GM12878 (cell line): ENCODE data around the gene KLKB1. TPM values are rescaled to one million over a fixed set of nuclear protein-coding genes. Genes with fewer than 3 reads are reported as not detected.
"Not testable (repeated sequence)": the region's sequence is repeated elsewhere in the genome, so short reads cannot be mapped to it uniquely, and the experiment has no call there.

ENCODE experiments used
- ATAC-seq: fragments of 200-7000 bp; cut with Tn5 transposase; 3 replicates; pipeline ENCODE4 v1.9.1; 2020; ENCODE audit warnings: mild to moderate bottlenecking, moderate library complexity
- BruUV-seq: library from RNA; stranded (reverse); fragments of 400-500 nt; replicated peaks from 2 replicates; lab custom pipeline; 2021; lab: Mats Ljungman, UMichigan
- CTCF ChIA-PET: fragments of 300-600 bp; sonication (Branson Sonifier 250); formaldehyde crosslinking; extraction: SDS; loops from one replicate; lab custom pipeline; 2021; ENCODE audit warnings: inconsistent platforms; lab: Yijun Ruan, JAX
- POLR2A ChIA-PET: fragments of 350-600 bp; formaldehyde crosslinking; extraction: SDS; loops from one replicate; lab custom pipeline; 2021; ENCODE audit warnings: inconsistent platforms; lab: Charles Lee
- RAD21 ChIA-PET: fragments of 300-600 bp; sonication (Branson Sonifier 250); formaldehyde crosslinking; loops from one replicate; lab custom pipeline; 2023; ENCODE audit warnings: antibody characterized with exemption; ENCODE audit not compliant: unreplicated experiment; lab: Charles Lee
- SMC1A ChIA-PET: fragments of 300-600 bp; sonication (Branson Sonifier 250); formaldehyde crosslinking; loops from one replicate; lab custom pipeline; 2023; ENCODE audit not compliant: unreplicated experiment, uncharacterized antibody; lab: Charles Lee
- DNase-seq: peaks from one replicate; pipeline ENCODE4 v3.0.0-alpha.2; 2011; ENCODE audit warnings: low read depth, low spot score
- FAIRE-seq: peaks from 3 replicates; lab custom pipeline; 2011; peaks lifted over from hg19 to GRCh38; lab: Jason Lieb, UNC
- H2AFZ ChIP-seq: 2 replicates; pipeline ENCODE4 v1.6.0; 2011; ENCODE audit warnings: low read depth, low read length, control low read depth; ENCODE audit not compliant: control insufficient read depth
- H3K27ac ChIP-seq: 2 replicates; pipeline ENCODE4 v1.5.1; 2011; ENCODE audit warnings: control low read depth; ENCODE audit not compliant: control insufficient read depth, insufficient read depth
- H3K27me3 ChIP-seq, 2 experiments: replicated peaks in 1 of 2; 2 replicates each; pipeline versions ENCODE4 v1.6.0 to v1.6.1; 2011; ENCODE audit warnings: low read length in 1 of 2; ENCODE audit not compliant: control insufficient read depth in 2 of 2, insufficient read depth in 2 of 2
- H3K36me3 ChIP-seq, 2 experiments: 2 replicates each; pipeline ENCODE4 v1.5.1; 2011; ENCODE audit warnings: low read length in 1 of 2; ENCODE audit not compliant: control insufficient read depth in 2 of 2, insufficient read depth in 2 of 2
- H3K4me1 ChIP-seq: 2 replicates; pipeline ENCODE4 v1.6.1; 2011; ENCODE audit warnings: mild to moderate bottlenecking, low read length, moderate library complexity, mixed read lengths; ENCODE audit not compliant: control insufficient read depth, insufficient read depth
- H3K4me2 ChIP-seq: 2 replicates; pipeline ENCODE4 v1.6.0; 2011; ENCODE audit warnings: control low read depth; ENCODE audit not compliant: control insufficient read depth, insufficient read depth
- H3K4me3 ChIP-seq: fragments of 200-600 bp; sonication (generic); 2 replicates; pipeline ENCODE4 v1.5.1; 2016
- H3K79me2 ChIP-seq: 2 replicates; pipeline ENCODE4 v1.6.0; 2011; ENCODE audit warnings: low read length; ENCODE audit not compliant: control insufficient read depth, insufficient read depth
- H3K9ac ChIP-seq: 2 replicates; pipeline ENCODE4 v1.8.0; 2011; ENCODE audit warnings: low read length, control low read depth, mixed read lengths; ENCODE audit not compliant: control insufficient read depth, insufficient read depth
- H3K9me3 ChIP-seq: replicated peaks from 3 replicates; pipeline ENCODE4 v1.5.1; 2011; ENCODE audit warnings: mild to moderate bottlenecking, low read length; ENCODE audit not compliant: control insufficient read depth, insufficient read depth
- H4K20me1 ChIP-seq: 2 replicates; pipeline ENCODE4 v1.6.0; 2011; ENCODE audit not compliant: control insufficient read depth, insufficient read depth
- IKZF1 ChIP-seq: fragments of 450-650 bp; conservative IDR thresholded peaks from 2 replicates; pipeline ENCODE4 v1.6.1; 2017; ENCODE audit warnings: antibody characterized with exemption, mild to moderate bottlenecking
- SREBF1 ChIP-seq: IDR thresholded peaks from 2 replicates; pipeline ENCODE4 v1.6.1; 2012; ENCODE audit warnings: mild to moderate bottlenecking, low read length
- TAF1 ChIP-seq: IDR thresholded peaks from 2 replicates; pipeline ENCODE4 v1.6.1; 2011; ENCODE audit warnings: mild to moderate bottlenecking, low read depth, low read length, borderline replicate concordance
- TBL1XR1 ChIP-seq: IDR thresholded peaks from 2 replicates; pipeline ENCODE4 v1.6.1; 2012; ENCODE audit warnings: low read depth, low read length, improper control_type of control experiment
- ZNF217 ChIP-seq: fragments of 450-650 bp; IDR thresholded peaks from 2 replicates; pipeline ENCODE4 v1.6.1; 2017; ENCODE audit warnings: antibody characterized with exemption, mild to moderate bottlenecking
- WGBS: methylation state at CpG from one replicate; pipeline ENCODE4 v1.1.6; 2016; ENCODE audit warnings: low lambda C conversion rate; ENCODE audit not compliant: insufficient replicate concordance, insufficient coverage; ENCODE audit errors: missing lambda C conversion rate; 5-methylcytosine and 5-hydroxymethylcytosine counted together
- in situ Hi-C: fragments of 300-500 bp; cut with MboI; formaldehyde crosslinking; loops from 9 replicates; pipeline ENCODE4 v1.14.3; 2018; ENCODE audit warnings: mixed read lengths
- intact Hi-C: fragments of 100-400 bp; cut with micrococcal nuclease; formaldehyde crosslinking; loops from one replicate; pipeline ENCODE4 v1.14.2; 2022; ENCODE audit not compliant: unreplicated experiment
- polyA plus RNA-seq, 11 experiments: library from polyadenylated mRNA; depleted of rRNA in 4 of 11; unstranded in 6 of 11; stranded (reverse) in 5 of 11; fragments of >200 nt; fragmentation: Nextera tagmentation in 4 of 11; fragmentation: Illumina TruSeq in 1 of 11; extraction: Ambion mirVana in 4 of 11; extraction: Trizol in 1 of 11; gene quantifications; 1 replicate in 1 of 11; 2 replicates in 10 of 11; pipeline versions ENCODE4 v1.2.1 to v1.2.3, GENCODE V29; 2011 to 2016; ENCODE audit warnings: inconsistent platforms in 2 of 11, missing spikeins in 2 of 11, low read depth in 1 of 11
- total RNA-seq, 4 experiments: library from RNA; depleted of rRNA in 3 of 4; stranded (reverse); fragments of >200 nt in 3 of 4; fragmentation: Illumina TruSeq in 1 of 4; extraction: Trizol in 1 of 4; gene quantifications; 2 replicates each; pipeline versions ENCODE4 v1.2.1 to v1.2.3, GENCODE V29; 2013 to 2021
- TF ChIP-seq, protein P1 (sequence below): fragments of 450-650 bp; IDR thresholded peaks from 2 replicates; pipeline ENCODE4 v1.6.1; 2018; ENCODE audit warnings: mild to moderate bottlenecking, low read depth, moderate library complexity; ENCODE audit not compliant: partially characterized antibody
- TF ChIP-seq, protein P2 (sequence below): fragments of 450-650 bp; IDR thresholded peaks from 2 replicates; pipeline ENCODE4 v1.6.1; 2017; ENCODE audit warnings: low read depth, mild to moderate bottlenecking, moderate library complexity
- TF ChIP-seq, protein P3 (sequence below): fragments of 450-650 bp; formaldehyde crosslinking; IDR thresholded peaks from 2 replicates; pipeline ENCODE4 v1.5.0; 2022; ENCODE audit warnings: mild to moderate bottlenecking, missing genetic modification characterization

Gene KLKB1
- total and polyA plus RNA-seq, 10 of the 15 experiments (the other 5 are each of a cell fraction or from before 2014, with no cell fraction given), result 0.04 TPM; not detected in 9

DNA sequence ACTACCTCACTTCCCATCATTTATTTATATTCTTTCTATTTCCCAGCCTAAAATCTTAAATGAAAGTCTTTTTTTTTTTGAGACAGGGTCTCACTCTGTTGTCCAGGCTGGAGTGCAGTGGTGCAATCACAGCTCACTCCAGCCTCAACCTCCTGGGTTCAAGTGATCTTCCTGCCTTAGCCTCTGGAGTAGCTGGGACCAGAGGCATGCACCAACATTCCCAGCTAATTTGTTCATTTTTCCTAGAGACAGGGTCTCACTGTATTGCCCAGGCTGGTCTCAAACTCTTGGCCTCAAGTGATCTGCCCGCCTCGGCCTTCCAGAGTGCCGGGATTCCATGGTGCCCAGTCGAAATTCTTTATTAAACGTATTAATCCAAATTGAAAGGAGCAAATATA is 46.1 kb downstream of the KLKB1 start:
- H3K27me3 ChIP-seq, H3K36me3 ChIP-seq, CTCF ChIA-PET, ATAC-seq, H4K20me1 ChIP-seq, H3K9me3 ChIP-seq, SMC1A ChIA-PET, H2AFZ ChIP-seq, DNase-seq, H3K4me3 ChIP-seq, H3K4me2 ChIP-seq, intact Hi-C loops, in situ Hi-C loops, H3K9ac ChIP-seq, H3K79me2 ChIP-seq, BruUV-seq, FAIRE-seq, RAD21 ChIA-PET, H3K4me1 ChIP-seq, POLR2A ChIA-PET, H3K27ac ChIP-seq: not testable (repeated sequence)
- 43% methylated on average over 5 of the region's 5 CpGs for WGBS

DNA sequence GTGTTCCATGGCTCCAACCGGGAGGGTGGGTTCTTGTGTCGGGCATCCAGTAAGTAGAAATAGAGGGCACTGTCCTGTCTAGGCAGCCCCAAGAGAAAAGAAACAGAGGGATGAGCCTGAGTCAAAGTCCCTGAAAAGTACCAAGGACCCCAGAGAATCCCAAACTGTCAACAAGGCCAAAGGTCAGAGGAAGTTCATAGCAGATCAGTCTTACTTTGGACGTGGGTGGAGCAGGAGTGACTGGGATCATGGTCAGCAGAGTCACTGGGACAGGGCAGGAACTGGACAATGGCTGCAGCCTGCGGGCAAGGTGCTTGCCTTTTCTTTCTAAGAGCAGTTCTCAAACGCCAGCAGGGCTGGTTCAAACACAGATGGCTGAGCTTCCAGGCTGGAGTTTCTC is 56.0 kb downstream of the KLKB1 start:
- WGBS, result 18% methylated on average over 5 of the region's 5 CpGs
- no peak for ATAC-seq
- no TSS peak for BruUV-seq
- Histone ChIP-seq H3K4me3 (no peak overlapping the region), H4K20me1 (no peaks in the 10 kb centered on the region), H3K36me3 (no peaks in the 10 kb centered on the region), H3K4me2 (no peak overlapping the region), H3K9me3 (no peaks in the 10 kb centered on the region), H3K27ac (no peak overlapping the region), H3K4me1 (no peaks in the 10 kb centered on the region), H3K79me2 (no peaks in the 10 kb centered on the region), H2AFZ (no peak overlapping the region), H3K27me3 (no peaks in the 10 kb centered on the region; a peak in 1 of 4 replicates), H3K9ac (no peak overlapping the region)
- in situ Hi-C loops, result no loop called here
- TF ChIP-seq SREBF1 (no peak), TAF1 (no peak), ZNF217 (no peak), TBL1XR1 (no peak), IKZF1 (no peak)
- TF ChIP-seq, protein P1, sequence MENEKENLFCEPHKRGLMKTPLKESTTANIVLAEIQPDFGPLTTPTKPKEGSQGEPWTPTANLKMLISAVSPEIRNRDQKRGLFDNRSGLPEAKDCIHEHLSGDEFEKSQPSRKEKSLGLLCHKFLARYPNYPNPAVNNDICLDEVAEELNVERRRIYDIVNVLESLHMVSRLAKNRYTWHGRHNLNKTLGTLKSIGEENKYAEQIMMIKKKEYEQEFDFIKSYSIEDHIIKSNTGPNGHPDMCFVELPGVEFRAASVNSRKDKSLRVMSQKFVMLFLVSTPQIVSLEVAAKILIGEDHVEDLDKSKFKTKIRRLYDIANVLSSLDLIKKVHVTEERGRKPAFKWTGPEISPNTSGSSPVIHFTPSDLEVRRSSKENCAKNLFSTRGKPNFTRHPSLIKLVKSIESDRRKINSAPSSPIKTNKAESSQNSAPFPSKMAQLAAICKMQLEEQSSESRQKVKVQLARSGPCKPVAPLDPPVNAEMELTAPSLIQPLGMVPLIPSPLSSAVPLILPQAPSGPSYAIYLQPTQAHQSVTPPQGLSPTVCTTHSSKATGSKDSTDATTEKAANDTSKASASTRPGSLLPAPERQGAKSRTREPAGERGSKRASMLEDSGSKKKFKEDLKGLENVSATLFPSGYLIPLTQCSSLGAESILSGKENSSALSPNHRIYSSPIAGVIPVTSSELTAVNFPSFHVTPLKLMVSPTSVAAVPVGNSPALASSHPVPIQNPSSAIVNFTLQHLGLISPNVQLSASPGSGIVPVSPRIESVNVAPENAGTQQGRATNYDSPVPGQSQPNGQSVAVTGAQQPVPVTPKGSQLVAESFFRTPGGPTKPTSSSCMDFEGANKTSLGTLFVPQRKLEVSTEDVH, result no peak
- TF ChIP-seq, protein P2, sequence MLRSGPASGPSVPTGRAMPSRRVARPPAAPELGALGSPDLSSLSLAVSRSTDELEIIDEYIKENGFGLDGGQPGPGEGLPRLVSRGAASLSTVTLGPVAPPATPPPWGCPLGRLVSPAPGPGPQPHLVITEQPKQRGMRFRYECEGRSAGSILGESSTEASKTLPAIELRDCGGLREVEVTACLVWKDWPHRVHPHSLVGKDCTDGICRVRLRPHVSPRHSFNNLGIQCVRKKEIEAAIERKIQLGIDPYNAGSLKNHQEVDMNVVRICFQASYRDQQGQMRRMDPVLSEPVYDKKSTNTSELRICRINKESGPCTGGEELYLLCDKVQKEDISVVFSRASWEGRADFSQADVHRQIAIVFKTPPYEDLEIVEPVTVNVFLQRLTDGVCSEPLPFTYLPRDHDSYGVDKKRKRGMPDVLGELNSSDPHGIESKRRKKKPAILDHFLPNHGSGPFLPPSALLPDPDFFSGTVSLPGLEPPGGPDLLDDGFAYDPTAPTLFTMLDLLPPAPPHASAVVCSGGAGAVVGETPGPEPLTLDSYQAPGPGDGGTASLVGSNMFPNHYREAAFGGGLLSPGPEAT, result no peak
- TF ChIP-seq, protein P3, sequence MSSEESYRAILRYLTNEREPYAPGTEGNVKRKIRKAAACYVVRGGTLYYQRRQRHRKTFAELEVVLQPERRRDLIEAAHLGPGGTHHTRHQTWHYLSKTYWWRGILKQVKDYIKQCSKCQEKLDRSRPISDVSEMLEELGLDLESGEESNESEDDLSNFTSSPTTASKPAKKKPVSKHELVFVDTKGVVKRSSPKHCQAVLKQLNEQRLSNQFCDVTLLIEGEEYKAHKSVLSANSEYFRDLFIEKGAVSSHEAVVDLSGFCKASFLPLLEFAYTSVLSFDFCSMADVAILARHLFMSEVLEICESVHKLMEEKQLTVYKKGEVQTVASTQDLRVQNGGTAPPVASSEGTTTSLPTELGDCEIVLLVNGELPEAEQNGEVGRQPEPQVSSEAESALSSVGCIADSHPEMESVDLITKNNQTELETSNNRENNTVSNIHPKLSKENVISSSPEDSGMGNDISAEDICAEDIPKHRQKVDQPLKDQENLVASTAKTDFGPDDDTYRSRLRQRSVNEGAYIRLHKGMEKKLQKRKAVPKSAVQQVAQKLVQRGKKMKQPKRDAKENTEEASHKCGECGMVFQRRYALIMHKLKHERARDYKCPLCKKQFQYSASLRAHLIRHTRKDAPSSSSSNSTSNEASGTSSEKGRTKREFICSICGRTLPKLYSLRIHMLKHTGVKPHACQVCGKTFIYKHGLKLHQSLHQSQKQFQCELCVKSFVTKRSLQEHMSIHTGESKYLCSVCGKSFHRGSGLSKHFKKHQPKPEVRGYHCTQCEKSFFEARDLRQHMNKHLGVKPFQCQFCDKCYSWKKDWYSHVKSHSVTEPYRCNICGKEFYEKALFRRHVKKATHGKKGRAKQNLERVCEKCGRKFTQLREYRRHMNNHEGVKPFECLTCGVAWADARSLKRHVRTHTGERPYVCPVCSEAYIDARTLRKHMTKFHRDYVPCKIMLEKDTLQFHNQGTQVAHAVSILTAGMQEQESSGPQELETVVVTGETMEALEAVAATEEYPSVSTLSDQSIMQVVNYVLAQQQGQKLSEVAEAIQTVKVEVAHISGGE (CRISPR knock-in tag), result no peak
- intact Hi-C loops, result no loop called here
- DNase-seq, result no peak
- CTCF ChIA-PET, result no interaction called here
- RAD21 ChIA-PET, result no interaction called here
- POLR2A ChIA-PET, result no interaction called here
- FAIRE-seq, result no peak
- SMC1A ChIA-PET, result no interaction called here
